Measurements from ENCODE around the gene CXCL8.
"Not testable (repeated sequence)": the region's sequence is repeated elsewhere in the genome, so short reads cannot be mapped to it uniquely, and the experiment has no call there.

CXCL8 gene

DNA sequence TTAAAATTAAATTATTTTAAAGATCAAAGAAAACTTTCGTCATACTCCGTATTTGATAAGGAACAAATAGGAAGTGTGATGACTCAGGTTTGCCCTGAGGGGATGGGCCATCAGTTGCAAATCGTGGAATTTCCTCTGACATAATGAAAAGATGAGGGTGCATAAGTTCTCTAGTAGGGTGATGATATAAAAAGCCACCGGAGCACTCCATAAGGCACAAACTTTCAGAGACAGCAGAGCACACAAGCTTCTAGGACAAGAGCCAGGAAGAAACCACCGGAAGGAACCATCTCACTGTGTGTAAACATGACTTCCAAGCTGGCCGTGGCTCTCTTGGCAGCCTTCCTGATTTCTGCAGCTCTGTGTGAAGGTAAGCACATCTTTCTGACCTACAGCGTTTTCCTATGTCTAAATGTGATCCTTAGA, at the start of gene CXCL8:
TSS of gene CXCL8 (plus strand) at position 217 of the 426 bp plus-strand sequence. CDS start at position 307, 90 bp downstream.
- DNase-seq: no peak

DNA sequence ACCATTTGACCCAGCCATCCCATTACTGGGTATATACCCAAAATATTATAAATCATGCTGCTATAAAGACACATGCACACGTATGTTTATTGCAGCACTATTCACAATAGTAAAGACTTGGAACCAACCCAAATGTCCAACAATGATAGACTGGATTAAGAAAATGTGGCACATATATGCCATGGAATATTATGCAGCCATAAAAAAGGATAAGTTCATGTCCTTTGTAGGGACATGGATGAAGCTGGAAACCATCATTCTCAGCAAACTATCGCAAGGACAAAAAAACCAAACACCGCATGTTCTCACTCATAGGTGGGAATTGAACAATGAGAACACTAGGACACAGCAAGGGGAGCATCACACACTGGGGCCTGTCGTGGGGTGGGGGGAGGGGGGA, 49.2 kb upstream of the CXCL8 start:
- not testable (repeated sequence) for DNase-seq

DNA sequence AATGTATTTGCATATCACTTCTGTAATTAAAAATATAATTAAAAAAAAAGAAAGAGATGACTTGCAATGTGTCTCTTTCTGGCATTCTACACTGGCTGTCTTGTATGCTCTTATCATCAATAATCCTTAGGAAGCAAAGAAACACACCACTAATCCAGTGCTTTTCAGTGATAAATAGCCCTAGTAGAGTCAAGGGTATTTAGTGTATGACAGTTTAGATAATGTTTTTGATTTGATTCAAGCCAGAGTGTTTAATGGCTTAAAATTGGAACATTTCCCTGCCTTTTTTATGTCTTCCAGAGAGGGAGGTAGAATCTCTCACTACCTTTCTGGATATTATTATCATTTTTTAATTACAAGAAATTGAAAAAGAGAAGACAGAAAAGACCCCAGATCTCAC, 48.6 kb upstream of the CXCL8 start:
- no peak for DNase-seq

DNA sequence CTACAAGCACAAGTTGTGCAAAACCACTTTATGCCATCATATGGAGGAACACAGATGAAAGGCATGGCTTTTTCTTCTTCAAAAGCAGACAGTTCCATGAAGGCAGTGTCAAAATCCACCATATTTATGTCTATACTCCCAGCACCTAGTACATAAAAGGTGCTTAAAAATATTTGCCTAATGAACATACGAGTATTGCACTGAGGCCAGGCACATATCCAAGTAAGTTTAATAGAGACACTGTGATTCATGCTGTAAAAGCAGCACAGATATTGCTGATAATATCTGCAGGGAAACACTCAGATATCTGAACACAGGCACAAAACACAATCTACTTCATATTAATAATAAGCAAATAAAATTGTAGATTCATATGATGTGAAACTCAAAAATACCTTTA, 48.1 kb upstream of the CXCL8 start:
- no peak for DNase-seq

DNA sequence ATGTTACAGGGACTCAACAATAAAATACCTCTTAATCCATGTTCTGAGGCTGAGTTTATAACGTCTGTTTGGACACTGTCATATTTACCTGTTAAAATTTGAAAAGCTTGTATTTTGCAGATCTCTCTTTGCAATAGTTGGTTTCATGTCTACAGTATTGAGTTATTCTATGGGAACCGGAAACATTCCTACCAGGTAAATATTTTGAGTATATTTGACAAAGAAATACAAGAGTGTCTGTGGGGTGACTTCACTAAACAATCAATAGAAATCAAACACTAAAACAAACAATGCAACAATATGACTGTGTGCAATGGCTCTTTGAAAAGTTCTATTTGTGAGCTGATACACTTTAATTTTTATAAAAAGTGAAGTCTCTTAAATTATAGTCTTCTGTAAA, 47.7 kb upstream of the CXCL8 start:
- no peak for DNase-seq

DNA sequence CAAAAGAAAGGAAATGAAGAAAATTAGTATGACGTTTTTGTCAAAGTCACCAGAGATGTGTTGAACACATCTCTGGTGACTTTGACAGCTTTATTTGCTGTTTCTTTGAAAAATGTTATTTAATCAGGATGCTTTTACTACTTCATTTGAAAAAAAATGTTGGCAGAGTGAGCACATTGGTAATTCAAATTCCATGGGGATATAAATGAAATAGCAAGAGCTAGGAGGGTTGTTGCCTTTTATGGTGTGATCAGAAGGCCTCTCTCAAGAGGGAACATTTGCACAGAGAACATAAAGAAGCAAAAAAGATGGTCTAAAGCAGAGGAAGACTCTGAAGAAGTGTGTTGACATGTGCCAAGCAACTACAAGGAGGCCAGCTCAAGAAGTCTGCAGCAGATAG, 46.6 kb upstream of the CXCL8 start:
- DNase-seq: no peak

DNA sequence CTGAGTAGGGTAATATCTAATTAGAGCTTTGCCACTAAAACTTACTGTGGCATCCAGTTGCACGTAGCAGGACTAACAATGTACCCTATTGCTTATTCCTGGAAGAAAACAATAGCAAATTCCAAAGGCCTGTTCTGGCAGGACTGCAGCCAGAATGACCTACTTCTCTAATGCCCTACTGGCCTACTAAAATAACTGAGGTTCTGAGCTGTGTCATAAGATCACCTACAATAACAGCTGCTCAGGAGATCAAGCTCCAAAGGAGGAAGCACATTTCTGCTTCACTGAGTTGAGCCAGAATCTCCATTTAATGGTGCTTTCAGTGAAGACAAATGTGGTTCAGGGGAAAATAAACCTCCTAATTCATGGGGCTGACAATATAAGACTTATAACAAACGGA, 42.2 kb upstream of the CXCL8 start:
- DNase-seq: no peak

DNA sequence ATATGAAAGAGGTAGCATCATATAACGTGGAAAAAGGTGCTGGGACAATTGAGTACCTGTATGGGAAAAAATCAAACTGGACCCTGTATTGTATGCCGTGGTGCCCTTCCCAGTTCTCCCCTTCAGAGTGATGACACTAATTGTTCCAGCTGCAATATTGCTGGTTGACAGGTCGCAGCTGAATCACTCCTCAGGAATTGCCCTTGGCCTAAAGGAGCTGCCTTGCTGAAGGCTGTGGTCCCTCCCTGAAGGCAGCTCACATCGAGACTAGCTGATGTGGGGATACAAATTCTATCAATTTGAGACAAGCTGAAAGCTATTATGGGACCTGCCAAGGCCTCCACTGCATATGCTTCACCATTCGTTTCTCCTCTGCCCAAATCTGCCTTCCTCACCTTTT, 39.3 kb upstream of the CXCL8 start:
- no peak for DNase-seq

DNA sequence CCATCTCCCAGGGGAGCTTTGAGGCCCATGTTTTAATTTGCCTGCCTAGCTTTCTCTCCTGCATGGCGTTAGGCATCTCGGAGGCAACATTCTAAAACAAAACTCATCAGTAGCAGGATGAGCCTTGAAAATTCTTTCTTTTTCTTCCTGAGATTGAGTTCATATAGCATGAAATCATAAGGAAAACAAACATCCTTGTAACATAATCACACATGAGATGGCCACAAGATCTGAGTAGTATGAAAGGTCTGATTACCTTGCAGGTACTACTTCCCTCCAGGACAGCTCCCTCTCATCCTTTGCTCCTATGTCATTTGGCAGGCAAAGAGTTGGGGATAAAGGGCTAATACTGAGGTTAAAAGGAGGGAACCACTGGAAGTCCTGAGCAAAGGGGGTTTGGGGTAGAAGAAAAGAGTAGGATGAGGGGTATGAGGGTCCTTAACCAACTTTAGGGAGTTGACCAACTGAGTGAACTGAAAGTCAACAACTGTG, 37.5 kb upstream of the CXCL8 start:
- no peak for DNase-seq

DNA sequence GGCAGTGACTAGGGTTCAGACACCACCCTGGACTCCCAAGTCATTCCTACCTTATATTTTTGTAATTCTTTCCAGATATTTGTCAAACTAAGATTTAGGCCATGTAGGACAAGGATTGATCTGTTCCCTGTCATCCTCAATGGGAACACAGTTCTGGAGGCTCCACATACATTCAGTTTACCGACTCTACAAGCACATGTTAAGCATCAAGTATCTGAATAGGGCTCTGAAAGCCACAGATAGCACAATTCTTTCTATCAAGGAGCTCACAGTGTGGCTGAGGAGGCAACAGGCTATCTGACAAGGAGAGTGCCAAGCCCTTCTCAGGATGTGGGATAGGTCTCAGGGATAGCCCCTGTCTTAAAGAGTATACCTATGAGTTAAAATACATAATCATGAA, 37.0 kb upstream of the CXCL8 start:
- no peak for DNase-seq

DNA sequence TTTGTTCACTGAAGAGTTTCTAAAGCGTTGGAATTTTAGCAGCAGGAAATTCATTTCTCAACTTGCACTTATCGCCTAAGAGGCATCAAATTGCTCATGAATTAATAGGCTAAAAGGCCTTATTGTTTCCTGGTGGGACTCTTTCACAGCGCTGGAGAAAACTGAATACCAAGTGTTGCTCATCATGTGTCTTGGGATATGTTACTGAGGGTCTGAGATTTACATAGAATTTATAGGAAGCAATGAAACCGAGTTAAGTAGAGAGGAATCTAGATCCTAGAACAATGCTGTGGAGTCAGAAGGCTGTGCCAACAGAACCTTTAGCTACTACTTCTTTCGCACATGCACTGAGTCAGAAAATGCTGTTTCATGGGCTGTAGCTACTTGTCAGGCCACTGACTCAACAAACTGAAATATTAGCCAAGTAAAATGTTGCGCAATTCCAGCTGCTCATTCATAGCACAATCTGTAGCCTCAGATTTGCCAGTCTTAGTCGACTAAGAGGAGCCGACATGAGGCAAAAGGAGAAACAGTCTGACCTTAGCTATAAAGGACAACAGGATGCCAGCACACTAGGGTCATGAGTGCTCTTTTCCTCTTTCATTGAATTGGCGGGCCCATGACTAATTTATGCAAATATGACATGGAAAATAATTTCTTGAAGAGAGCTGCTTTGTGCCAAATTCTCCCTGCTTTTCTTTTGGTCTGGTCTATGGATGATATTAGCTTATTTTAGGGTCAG, 35.9 kb upstream of the CXCL8 start:
- no peak for DNase-seq

DNA sequence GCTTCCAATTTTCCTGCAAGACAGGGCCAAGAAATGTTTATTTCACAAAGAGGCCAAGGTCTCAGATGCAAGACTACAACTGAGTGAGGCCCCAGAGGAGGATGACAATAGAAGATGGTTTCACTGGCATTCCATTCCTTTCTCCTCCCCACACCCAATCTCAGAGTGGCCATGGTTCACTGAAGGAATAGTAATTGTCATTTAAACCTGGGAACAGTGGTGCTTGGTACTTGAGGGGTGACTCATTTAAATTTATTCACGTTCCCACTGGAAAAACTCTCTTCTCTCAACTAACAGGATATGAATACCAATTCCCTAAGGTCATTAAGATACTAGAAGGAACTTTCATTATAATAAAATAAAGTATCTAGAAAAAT, 35.3 kb upstream of the CXCL8 start:
- DNase-seq: no peak

DNA sequence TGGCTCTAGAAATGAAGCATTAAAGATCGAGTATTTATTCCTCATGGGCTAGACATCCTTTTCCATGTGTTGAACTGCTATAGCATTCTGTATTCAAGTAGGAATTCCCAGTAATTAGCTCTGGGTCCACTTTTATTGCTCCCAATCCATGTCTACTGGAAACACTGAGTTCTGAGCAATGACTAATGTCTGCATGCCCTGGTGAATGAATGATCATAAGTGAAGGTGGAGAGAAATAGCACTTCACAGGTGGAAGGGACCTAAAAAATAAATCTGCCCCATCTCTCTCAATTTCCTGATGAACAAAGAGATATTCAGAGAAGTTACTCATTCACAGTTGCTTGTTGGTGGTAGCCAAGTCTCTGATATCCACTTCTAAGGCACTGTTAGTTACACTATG, 34.6 kb upstream of the CXCL8 start:
- DNase-seq: no peak

DNA sequence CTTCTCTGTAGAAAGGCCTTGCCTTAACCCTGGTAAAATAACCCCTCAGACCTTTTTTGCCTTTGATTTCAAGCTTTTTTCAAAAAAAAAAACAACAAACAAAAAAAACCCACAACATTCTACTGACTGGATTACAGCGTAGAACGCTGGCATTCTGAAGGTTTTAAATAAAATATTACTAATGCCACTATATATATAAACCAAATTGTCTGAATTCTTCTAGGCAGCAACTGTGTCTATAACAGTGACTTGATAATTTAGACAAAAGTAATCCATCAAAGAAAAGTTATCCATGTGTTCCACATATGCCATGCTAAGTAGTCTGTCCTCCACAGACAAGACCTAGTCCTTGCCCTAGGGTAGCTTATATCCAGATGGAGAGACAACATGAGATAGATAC, 33.6 kb upstream of the CXCL8 start:
- no peak for DNase-seq

DNA sequence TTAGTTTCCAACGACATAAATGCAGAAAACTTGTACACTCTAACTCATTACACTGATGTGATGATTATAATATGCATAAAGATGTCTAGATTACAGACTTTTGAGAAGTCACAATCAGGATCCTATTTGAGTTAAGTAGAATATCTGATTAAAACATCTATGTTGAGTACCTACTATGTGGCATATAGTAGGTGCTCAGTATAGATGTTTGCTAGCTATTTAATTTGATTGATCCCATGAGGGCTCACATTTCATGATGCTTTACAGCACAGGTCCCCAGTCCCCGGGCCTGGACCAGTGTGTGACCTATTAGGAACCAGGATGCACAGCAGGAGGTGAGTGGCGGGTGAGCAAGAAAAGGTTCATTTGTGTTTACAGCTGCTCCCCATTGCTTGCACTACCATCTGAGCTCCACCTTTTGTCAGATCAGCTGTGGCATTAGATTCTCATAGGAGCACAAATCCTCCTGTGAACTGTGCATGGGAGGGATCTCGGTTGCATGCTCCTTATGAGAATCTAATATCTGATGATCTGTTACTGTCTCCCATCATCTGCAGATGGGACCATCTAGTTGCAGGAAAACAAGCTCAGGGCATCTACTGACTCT, 33.0 kb upstream of the CXCL8 start:
- no peak for DNase-seq

DNA sequence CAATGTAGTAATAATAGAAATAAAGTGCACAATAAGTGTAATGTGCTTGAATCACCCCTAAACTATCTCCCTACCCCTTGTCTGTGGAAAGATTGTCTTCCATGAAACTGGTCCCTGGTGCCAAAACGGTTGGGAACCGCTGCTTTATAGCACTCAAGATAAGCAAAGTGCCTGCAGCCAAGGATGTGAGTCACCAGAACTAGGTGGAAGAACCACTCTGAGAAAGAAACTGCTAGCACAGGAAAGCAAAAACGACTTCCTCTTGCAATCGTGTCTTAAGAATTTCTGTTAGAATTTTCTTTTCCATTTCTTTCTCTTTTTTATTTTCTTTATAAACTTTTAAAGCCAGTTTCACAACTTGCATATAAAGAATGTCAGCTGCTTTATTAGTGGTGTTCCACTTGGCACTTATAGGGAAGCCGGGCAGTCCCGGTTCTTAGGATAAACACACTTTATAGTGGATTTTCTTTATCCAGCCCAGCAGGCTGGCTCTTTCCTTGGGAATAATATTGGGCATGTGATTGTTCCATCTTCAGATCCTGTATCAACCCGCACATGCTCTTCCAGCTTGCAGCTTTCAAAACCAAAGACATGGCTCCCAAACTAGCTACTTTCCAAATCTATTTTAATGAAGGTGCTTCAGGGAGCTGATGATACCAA, 32.3 kb upstream of the CXCL8 start:
- DNase-seq: no peak

DNA sequence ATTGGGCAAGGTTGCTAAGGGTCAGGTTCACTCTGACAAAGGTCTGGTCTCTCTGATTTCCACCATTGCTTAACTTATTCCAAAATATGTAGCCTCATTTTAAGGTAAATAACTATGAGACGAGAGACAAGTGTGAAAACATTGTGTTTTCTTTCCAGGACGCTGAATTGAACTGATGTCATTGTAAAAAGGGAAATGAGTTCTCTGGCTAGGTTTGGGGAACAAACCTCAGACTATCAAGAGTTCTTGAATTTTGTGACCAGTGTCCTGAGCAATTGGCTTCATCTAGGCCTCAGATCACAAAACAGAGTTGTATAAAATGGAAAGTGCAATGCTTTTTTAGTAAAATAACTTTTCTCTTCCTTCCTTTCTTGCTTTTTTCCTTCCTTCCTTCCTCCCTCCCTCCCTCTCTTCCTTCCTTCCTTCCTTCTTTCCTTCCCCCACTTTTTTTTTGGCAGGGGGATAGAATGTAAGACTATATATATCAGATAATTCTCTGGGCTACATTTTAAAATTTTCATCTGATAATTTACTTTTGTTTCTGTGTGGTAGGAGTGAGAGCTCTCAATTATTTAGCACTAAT, 30.8 kb upstream of the CXCL8 start:
- no peak for DNase-seq

DNA sequence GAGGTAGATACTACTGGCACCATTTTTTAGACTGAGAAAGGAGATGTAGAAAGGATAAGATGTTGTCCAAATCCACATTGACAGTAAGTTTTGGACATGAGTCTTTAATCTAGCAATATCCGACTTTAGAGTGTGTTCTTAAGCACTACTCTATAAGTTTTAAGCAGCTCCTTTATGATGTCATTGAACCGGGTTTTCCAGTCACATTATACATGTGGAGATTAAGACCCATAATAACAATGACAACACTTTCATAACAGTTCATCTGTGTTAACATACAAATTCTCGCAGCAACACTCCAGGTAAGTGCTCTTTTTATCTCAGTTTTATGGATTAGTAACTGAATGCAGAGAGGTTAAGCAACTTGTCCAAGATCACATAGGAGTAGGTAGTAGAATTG, 30.3 kb upstream of the CXCL8 start:
- DNase-seq: no peak

DNA sequence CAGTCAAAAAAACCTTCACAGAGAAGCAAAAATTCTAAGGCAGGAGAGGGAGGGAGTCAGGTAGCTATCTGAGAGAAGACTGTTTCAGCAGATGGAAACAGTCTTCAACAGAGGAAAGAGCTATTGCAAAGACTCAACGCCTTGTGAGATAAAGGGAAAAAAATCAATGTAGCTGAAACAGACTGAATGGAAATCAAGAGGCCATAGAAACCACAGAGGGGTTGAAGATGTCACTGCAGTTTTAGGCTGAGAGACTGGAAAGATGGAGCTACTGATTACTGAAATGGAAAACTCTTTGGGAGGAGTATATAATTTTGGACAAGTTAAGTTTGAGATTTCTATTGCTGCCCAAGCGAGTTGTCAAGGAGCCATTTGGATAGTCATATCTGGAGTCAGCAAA, 28.4 kb upstream of the CXCL8 start:
- no peak for DNase-seq

DNA sequence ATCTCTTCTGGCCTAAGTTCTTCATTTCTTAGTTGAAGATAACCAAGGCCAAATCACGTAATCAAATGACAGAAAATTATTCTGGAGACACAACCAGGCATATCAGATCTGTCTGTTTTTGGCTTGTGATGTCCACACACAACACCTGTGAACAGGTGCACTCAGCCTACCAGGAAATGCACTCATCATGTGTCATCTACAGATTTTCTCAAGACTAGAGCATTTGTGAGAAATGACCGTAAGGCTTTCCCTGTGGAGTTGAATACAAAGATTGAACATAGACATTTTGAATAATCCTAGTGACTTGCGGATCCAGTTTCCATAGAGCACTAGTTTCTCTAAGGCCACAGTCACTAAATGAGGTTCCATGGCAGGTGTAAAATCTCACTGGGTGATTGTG, 26.7 kb upstream of the CXCL8 start:
- DNase-seq: no peak

DNA sequence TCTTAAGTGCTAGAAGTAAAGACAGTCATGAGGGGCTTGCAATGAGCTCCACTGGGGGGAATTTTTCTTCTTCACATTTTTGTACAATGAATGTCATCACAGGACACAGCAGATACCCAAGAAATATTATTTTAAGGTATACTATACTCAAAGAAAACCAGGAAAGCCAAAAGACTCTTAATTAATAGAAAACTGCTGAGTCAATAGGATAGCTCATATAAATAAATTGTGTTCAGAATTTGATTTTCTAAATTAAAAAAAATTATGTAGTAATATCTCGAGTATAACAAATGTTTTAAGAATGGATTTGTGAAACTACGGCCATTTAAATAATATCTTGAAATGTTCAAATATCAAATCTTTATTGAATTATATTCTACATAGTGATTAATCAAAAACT, 25.7 kb upstream of the CXCL8 start:
- DNase-seq: no peak

DNA sequence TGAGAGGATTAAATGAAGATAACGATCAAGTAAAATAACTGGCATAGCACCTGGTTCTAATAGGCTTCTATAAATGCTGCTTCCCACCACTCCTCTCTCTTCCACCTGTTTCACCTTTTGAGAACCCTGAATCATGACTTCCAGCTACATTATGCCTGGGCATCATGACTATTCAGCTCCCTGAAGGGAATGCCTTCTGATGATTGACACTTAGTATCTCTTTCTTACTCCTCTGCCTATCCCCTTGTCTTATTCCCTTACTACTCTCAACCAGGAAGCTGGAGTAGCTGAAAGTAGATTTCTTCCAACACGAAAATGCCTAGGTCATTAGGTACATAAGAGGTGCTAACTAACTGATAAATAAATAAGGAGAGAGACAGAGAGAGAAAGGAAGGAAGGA, 24.7 kb upstream of the CXCL8 start:
- no peak for DNase-seq

DNA sequence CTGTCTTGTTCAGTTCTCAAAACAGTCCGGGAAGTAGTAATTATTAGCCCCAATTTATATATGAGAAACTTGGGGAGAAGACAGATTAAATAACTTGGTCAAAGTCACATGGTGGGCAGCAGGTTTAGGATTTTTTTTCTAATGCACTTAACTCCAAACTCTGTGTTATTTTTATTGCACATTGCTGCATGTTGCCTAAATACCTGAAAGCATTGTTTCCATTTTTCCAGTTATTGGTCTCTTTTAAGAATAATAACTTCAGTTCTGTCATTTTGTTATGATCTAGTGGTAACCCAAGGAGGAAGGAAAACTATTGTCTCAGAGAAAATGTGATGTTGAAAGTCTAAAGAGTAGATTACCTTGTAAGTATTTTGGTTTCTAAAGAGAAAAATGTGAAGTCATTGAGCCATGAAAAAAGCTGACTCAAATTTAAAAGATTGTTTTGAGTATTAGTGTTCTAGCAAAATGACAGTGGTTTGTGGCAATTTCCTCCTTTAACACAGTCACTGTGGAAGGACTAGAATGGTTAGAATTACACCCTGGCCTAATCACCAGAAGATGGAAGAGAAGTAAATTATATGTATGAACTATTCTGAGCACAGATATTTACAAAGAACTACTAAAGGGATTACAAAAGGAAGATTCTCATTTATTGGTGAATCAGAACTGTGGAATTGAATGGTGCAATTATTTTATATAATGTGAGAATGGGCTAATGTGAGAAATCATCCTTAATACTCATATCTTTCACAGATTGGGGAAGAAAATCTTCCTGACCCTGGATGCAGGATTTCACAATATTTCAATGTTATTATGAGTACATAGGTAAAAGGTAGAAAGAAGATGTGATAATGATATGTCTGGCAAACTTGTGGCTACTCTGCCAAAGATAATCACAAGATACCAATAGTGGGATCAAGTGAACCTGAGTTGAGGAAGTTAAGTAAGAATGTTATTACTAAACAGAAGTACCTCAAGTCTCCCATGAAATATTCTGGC, 21.7 kb upstream of the CXCL8 start:
- DNase-seq: no peak
